ENCODE measurements around the gene UBN1.

DNA sequence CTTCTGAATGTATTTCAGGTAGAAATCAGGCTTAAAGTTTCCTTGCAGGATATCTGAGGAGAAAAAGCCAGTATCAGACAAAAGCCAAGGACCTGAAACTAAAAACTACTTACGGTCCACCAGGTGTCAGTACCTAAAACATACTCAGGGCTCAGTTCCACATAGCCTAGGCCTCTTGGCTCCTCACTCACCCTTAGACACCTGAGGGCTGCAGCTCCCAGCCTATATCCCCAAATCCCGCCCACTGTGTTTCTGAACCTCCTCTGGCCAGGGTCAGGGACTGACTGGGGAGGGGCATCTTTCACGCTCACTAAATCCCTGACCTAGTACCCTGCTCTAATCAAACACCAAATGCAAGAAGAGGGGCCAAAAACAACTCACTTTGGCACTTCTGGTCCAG, 36.0 kb upstream of the UBN1 start:
- no peak for TF ChIP-seq EZH2 (IDR thresholded peaks at IDR 0.05)
- no peak for TF ChIP-seq POLR2AphosphoS5 (IDR thresholded peaks at IDR 0.05; ENCODE audit: borderline replicate concordance, low read depth, low read length)

All from SK-N-MC (cell line).